ENCODE data around the gene CSMD2. TPM values are rescaled to one million over a fixed set of nuclear protein-coding genes. Genes with fewer than 3 reads are reported as not detected.

The CSMD2 gene
- total and polyA plus RNA-seq, 12 donors, result 0.35 to 5.1 (median 1.5) TPM

DNA sequence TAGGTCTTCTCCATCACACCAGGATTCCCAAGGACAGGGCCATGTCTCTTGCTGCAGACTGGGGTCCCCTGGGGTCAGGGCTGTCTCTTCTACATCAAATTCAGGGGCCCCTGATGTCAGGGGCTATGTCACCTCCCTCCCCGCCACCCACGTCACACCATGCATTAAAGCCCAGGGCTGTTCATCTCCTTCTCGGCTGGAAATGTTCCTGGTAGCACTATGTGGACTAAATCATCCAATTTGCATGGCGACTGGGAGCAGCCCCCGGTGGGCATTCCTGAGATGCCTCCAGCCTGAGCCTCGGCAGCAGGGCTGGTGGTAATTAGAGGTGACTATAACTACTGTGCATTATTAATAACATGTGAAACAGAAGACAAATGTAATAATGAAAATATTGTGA lies 452.8 kb downstream of the CSMD2 start:
- Histone ChIP-seq H3K4me3 (no peak overlapping the region), H3K27ac (no peak overlapping the region), H3K9me3 (replicated peaks in 1 of 3) (no peaks in the 10 kb centered on the region), H3K4me1 (replicated peaks in 1 of 2) (no peaks in the 10 kb centered on the region), H3K36me3 (replicated peaks in 1 of 2) (no peaks in the 10 kb centered on the region), H3K27me3 (no peaks in the 10 kb centered on the region)
- TF ChIP-seq, protein P1, sequence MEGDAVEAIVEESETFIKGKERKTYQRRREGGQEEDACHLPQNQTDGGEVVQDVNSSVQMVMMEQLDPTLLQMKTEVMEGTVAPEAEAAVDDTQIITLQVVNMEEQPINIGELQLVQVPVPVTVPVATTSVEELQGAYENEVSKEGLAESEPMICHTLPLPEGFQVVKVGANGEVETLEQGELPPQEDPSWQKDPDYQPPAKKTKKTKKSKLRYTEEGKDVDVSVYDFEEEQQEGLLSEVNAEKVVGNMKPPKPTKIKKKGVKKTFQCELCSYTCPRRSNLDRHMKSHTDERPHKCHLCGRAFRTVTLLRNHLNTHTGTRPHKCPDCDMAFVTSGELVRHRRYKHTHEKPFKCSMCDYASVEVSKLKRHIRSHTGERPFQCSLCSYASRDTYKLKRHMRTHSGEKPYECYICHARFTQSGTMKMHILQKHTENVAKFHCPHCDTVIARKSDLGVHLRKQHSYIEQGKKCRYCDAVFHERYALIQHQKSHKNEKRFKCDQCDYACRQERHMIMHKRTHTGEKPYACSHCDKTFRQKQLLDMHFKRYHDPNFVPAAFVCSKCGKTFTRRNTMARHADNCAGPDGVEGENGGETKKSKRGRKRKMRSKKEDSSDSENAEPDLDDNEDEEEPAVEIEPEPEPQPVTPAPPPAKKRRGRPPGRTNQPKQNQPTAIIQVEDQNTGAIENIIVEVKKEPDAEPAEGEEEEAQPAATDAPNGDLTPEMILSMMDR (IDR thresholded peaks at IDR 0.05), result no peak
- TF ChIP-seq POLR2A (IDR thresholded peaks at IDR 0.05), result no peak
- WGBS, 4 donors, result 71 to 75% (median 73%) methylated on average over 6 of the region's 6 CpGs
- intact Hi-C loops (cut with DNase I), result no loop called here
- DNase-seq, result no peak

DNA sequence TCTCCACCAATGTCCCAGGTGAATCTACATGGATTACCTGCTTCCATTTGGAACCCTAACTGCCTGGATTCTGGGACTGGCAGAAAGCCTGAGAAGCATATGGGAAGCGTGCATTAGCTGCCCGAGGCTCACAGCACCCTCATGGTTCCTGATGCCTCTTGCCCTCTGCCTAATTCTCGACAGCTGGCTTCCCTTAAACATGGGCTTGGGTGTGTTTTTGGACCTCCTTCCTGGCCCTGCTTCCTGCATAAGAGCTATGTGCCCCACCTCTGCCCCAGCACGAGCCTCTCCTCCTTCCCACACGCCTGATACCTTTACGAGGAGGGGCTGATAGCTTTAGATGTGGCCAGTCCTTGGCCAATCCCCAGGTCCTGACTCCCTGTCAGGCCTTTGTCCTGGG lies 453.5 kb downstream of the CSMD2 start:
- H3K4me1 ChIP-seq (replicated peaks in 1 of 2), result no peaks in the 10 kb centered on the region
- TF ChIP-seq, protein P1 (IDR thresholded peaks at IDR 0.05), result no peak
- TF ChIP-seq POLR2A (IDR thresholded peaks at IDR 0.05), result no peak
- H3K27ac ChIP-seq, result no peak overlapping the region
- DNase-seq, result no peak
- H3K27me3 ChIP-seq, result no peaks in the 10 kb centered on the region
- WGBS, 4 donors, result 60 to 83% (median 72%) methylated on average over 6 of the region's 6 CpGs
- no peak overlapping the region for H3K4me3 ChIP-seq
- H3K9me3 ChIP-seq (replicated peaks in 1 of 3), result no peaks in the 10 kb centered on the region
- intact Hi-C loops (cut with DNase I), result no loop called here
- H3K36me3 ChIP-seq (replicated peaks in 1 of 2), result no peaks in the 10 kb centered on the region

DNA sequence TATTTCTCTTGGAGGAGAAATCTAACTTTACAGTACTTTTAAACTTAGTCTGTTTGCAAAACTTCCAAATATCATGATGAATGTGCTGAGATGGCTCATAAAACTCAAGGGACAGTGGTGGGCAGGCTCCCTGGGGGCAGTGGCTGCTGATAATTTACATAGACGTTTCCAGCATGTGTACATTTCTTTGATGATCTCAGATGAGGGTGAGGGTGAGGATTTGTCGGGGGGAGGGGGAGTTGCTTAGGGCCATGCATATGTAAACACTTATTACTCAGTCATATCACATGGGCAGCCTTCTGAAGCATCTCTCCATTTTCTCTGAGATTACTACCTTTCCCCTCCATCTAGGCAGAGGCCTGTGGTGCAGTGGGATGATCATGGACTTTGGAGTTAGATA lies 454.1 kb downstream of the CSMD2 start:
- H3K27ac ChIP-seq, result no peak overlapping the region
- no peaks in the 10 kb centered on the region for H3K9me3 ChIP-seq (replicated peaks in 1 of 3)
- no peak for DNase-seq
- H3K36me3 ChIP-seq (replicated peaks in 1 of 2), result no peaks in the 10 kb centered on the region
- WGBS, 4 donors, result 58 to 69% (median 59%) methylated on average over 2 of the region's 2 CpGs
- intact Hi-C loops (cut with DNase I), result no loop called here
- no peaks in the 10 kb centered on the region for H3K4me1 ChIP-seq (replicated peaks in 1 of 2)
- H3K4me3 ChIP-seq, result no peak overlapping the region
- H3K27me3 ChIP-seq, result no peaks in the 10 kb centered on the region
- no peak for TF ChIP-seq POLR2A (IDR thresholded peaks at IDR 0.05)
- TF ChIP-seq, protein P1 (IDR thresholded peaks at IDR 0.05), result no peak

DNA sequence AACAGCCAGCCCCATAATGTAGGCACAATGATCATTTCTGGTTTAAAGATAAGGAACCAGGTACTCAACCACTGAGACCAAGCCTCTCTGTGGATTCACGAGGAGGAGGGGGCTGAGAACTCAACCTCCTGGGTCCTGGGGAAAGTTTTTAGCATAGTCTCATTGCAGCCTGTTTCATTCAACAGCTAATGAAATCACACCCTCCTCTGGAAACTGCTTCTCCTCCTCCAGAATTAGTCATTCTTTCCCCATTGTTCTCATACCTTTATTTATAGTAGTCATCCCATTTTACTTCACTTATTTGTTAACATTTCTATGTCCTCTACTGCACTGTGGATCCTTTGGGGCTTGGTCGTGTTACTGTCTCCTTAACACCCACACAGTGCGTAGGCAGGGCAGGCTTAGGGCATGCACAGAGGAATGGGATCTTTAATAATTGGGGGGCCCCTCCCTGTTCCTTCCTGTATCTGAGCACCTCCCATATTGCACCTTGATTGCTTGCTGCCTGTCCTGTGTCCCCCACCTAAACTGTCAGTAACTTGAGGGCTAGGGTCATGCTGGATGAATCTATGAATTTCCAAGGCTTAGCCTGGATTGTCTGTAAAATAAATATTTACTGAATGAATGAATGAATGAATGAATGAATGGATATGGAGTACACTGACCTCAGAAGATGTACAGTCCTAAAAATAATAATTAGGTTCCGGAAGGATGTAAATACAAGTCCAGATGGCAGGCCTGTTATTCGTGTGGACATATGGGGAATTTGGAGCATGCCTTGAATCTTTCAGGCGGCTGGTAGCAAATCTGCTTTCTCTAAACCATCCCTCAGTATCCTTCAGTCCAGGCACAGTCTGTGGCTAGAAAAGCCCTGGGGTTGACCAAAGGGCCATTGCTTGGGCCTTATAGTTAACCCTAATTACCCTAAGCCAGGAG lies 455.0 kb downstream of the CSMD2 start:
- 79 to 90% (median 86%) methylated on average over 6 of the region's 6 CpGs for WGBS, 4 donors
- no peaks in the 10 kb centered on the region for H3K27me3 ChIP-seq

More for the DNA sequence above, 455.0 kb downstream of the CSMD2 start:
- intact Hi-C loops (cut with DNase I), result no loop called here
- Histone ChIP-seq H3K36me3 (replicated peaks in 1 of 2) (no peaks in the 10 kb centered on the region), H3K4me3 (no peak overlapping the region), H3K4me1 (replicated peaks in 1 of 2) (no peaks in the 10 kb centered on the region), H3K27ac (no peak overlapping the region), H3K9me3 (replicated peaks in 1 of 3) (no peaks in the 10 kb centered on the region)
- DNase-seq, result no peak
- TF ChIP-seq, protein P1 (IDR thresholded peaks at IDR 0.05), result no peak
- no peak for TF ChIP-seq POLR2A (IDR thresholded peaks at IDR 0.05)
